Stimulated activated effector memory CD8-positive, alpha-beta T cell treated with anti-CD3 and anti-CD28 coated beads, Interleukin-12 subunit alpha, Interleukin-12 subunit beta, amount 100 ng/mL, for 72 hours (primary cell): ENCODE measurements around the gene TTLL9.

Experiments used
- ATAC-seq: fragments of 150-1000 bp; cut with Tn5 transposase; 2 replicates; pipeline ENCODE4 v1.10.0; 2021
- DNase-seq, 2 donors: peaks; one replicate each; pipeline ENCODE4 v3.0.0; 2021 to 2022; ENCODE audit warnings: low spot score in 2 of 2
- H3K27ac Mint-ChIP-seq: one replicate; pipeline ENCODE4 v1.8.0; 2022; ENCODE audit warnings: mild to moderate bottlenecking, mixed read lengths
- H3K36me3 Mint-ChIP-seq: one replicate; pipeline ENCODE4 v1.8.0; 2022; ENCODE audit warnings: mild to moderate bottlenecking, mixed read lengths
- H3K4me1 Mint-ChIP-seq: one replicate; pipeline ENCODE4 v1.8.0; 2022; ENCODE audit warnings: mixed read lengths
- H3K4me3 Mint-ChIP-seq: one replicate; pipeline ENCODE4 v1.8.0; 2022; ENCODE audit warnings: mild to moderate bottlenecking, mixed read lengths
- H3K9me3 Mint-ChIP-seq: one replicate; pipeline ENCODE4 v1.8.0; 2022; ENCODE audit warnings: mixed read lengths

TTLL9 gene

DNA sequence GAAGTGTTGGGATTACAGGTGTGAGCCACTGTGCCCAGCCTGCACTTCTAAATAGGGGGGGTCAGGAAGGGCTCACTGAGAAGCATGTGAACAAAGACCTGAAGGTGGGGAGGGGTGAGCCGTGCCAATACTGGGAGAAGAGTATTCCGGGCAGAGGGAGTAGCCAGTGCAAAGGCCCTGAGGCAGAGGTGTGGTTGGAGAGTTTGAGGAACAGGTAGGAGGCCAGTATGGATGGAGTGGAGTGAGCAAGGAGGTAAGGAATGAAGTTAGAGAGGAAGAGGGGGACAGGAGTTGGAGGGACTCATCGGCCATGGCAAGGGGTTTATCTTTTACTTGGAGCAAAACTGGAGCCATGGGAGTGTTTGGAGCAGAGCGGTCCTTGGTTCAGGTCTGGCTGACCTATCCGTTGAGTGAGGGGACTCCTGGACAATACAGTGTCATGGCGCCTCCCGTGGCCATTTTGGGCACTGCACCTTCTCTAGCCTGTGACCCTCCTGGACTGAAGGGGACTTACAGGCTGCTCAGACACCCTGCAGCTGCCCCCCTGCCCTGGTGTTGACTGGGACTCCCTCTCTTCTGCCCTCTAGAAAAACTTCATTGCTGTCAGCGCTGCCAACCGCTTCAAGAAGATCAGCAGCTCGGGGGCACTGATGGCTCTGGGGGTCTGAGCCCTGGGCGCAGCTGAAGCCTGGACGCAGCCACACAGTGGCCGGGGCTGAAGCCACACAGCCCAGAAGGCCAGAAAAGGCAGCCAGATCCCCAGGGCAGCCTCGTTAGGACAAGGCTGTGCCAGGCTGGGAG lies 37.1 kb upstream of the TTLL9 start:
- H3K4me1 Mint-ChIP-seq, result peaks cover 27% of the 10 kb centered on the region
- DNase-seq (peak; percentile 65 to 89), ATAC-seq (no peak)
- H3K36me3 Mint-ChIP-seq, result no peaks in the 10 kb centered on the region
- no peaks in the 10 kb centered on the region for H3K9me3 Mint-ChIP-seq
- no peak overlapping the region for H3K27ac Mint-ChIP-seq
- no peak overlapping the region for H3K4me3 Mint-ChIP-seq

DNA sequence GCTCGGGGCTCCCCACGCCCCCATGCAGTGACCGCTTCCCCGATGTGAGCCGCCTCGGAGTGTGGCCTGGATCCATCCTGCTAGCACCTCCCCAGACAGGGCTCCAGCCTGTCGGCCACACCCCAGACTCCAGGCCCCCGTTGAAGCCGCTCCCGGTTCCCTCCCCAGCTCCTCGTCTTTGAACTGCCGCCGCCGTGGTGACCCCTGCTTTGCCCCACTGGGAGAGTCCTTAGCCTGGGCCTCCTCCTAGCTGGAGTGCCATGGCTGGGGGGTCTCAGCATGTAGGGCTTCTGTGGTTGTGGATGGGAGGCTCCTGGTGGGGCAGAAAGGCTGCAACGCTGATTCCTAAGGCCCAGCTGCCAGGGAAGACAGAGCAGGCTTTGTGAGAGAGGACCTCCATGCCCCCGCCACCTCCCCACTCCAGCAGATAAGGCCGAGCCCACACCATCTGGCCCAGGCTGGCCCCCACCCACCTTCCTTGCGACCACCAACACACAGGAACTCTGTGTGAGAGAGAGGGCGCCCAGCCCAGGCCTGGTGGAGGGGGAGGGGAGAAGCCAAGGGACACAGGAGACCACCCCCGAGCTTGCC lies 36.4 kb upstream of the TTLL9 start:
- H3K27ac Mint-ChIP-seq, result no peak overlapping the region
- DNase-seq, result no peak
- no peaks in the 10 kb centered on the region for H3K36me3 Mint-ChIP-seq
- H3K9me3 Mint-ChIP-seq, result no peaks in the 10 kb centered on the region
- H3K4me3 Mint-ChIP-seq, result no peak overlapping the region
- H3K4me1 Mint-ChIP-seq, result peaks cover 27% of the 10 kb centered on the region
- ATAC-seq, result no peak

GRCh38 chr20:31835554-31835953 lies 34.9 kb upstream of the TTLL9 start:
- Mint-ChIP-seq H3K4me3 (no peak overlapping the region), H3K36me3 (no peaks in the 10 kb centered on the region), H3K9me3 (no peaks in the 10 kb centered on the region), H3K27ac (no peak overlapping the region), H3K4me1 (peaks cover 27% of the 10 kb centered on the region)
- DNase-seq (no peak), ATAC-seq (peak; percentile 2)

DNA sequence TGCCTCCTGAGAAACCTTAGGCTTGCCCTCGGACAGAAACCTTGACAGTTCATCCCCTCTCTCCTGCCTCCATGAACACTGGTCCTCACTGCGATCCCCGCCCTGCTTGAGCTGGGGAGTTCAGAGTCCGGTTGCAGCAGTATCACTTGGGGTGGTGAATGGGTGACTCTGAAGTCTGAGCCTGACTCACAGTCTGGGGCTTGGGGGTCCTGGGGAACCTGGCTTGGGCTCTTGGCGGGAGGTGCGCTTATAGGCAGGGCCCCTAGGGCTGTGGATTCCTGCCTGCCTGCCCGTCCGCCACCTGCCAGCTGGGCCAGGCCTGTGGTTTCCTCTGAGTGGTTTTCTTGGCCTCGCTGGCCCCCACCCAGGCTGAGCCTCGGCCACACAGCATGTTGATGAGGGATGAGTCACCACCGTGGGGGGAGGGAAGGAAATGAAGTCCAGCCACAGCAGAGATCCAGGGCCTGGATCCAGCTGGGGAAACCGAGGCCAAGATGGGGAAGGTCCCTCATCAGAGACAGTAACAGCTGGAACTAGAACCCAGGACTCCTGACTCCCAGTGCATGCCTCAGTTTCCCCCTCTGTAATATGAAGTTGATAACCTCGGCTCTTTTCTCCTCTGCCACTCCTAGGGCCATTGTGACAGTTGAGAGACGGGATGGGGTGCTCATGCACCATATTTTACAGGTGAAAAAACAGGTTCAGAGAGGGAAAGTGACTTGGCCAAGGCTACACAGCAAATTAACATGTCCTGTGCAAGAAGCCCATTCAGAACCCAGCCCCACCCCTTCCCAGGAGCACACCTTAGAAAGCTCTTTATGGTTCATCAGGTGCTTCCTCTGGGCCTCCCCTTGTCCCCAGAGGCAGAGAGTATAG lies 34.2 kb upstream of the TTLL9 start:
- no peaks in the 10 kb centered on the region for H3K36me3 Mint-ChIP-seq
- H3K4me3 Mint-ChIP-seq, result no peak overlapping the region
- peak; percentile 76 for ATAC-seq
- peaks cover 27% of the 10 kb centered on the region for H3K4me1 Mint-ChIP-seq
- no peak overlapping the region for H3K27ac Mint-ChIP-seq
- DNase-seq, result peak; percentile 12 to 62
- H3K9me3 Mint-ChIP-seq, result no peaks in the 10 kb centered on the region

DNA sequence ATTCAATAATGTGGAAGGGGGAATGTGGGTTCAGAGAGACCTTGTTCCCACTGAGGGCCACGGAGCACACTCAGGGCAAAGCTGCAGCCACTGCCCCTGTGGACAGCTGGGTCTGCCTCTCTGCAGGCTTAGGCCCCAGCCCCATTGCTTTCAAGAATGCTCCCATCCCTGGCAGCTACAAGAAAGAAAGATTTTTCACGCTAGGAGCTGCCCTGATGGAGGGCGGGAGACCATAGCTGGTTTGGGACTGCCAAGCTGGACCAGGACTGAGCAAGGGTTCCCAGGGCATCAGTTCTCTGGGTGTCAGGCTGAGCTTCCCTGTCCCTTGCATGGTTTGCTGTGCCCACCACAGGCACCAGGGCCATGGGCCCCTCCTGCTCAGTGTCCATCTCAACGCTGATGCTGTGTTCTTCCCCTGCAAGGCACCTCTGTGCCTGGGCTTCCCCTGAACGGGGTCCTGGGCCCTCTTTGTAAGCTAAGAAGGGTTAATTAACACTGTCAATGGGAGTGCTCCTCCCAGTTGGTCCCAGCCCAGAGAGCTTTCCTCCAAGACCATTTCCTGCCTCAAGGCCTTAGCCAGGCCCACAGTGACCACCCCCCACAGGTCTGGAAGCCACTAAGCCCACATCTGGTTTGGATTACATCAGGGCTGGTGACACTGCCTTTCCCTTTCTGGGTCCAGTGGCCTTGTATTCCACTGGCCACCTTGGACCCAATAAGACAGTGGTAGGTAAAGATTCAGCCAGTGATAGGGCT lies 33.4 kb upstream of the TTLL9 start:
- no peak overlapping the region for H3K27ac Mint-ChIP-seq
- peaks cover 27% of the 10 kb centered on the region for H3K4me1 Mint-ChIP-seq
- H3K9me3 Mint-ChIP-seq, result no peaks in the 10 kb centered on the region

DNA sequence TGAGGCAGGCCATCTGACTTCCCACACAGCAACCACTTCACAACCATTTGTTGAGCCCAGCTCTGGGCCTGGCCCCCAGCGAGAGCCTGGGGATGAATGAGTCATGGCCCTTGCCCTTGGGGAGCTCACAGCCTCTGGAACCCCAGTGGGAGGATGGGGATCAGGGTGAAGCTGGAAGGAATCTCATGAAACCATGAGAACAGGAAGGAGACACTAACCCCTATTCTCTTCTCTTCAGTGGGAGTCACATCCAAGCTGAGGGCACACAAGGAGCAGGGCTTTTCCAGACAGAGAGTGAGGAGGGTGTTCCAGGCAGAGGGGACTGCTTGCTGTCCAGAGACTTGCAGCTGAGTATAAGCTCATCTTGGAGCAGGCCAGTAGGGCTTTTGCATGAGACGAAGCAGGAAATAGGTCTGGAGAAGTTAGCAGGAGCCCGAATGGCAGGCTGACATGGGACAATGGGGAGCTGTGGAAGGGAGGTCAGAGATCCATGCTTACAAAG lies 32.5 kb upstream of the TTLL9 start:
- Mint-ChIP-seq H3K36me3 (no peaks in the 10 kb centered on the region), H3K4me3 (no peak overlapping the region), H3K4me1 (peaks cover 26% of the 10 kb centered on the region), H3K9me3 (no peaks in the 10 kb centered on the region), H3K27ac (no peak overlapping the region)
- DNase-seq (no peak), ATAC-seq (no peak)

More for the DNA sequence above, 33.4 kb upstream of the TTLL9 start:
- DNase-seq (no peak), ATAC-seq (no peak)
- H3K36me3 Mint-ChIP-seq, result no peaks in the 10 kb centered on the region
- H3K4me3 Mint-ChIP-seq, result no peak overlapping the region

DNA sequence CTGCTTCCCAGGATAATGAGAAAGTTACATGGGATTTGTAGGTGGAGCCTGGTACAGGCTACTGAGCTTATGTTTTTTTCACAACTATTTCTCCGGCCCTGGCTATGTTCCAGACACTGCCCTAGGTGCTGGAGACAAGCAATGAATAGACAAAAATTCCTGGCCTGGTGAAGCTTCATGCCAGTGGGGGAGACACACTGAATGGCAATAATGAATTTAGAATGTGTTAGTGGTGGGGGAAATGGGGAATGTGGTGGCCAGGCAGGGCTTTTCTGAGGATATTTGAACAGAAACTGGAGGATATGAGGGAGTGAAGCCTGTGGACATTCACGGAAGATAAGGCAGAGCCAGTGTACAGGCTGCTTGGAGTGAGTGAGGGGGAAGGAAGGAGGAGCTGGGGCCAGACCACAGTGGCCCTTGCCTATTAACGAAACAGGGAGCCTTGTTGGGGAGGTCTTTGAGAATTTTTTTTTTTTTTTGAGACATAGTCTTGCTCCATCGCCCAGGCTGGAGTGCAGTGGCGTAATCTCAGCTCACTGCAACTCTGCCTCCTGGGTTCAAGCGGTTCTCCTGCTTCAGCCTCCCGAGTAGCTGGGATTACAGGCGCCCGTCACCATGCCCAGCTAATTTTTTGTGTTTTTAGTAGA lies 31.7 kb upstream of the TTLL9 start:
- Mint-ChIP-seq H3K36me3 (no peaks in the 10 kb centered on the region), H3K4me3 (no peak overlapping the region), H3K9me3 (no peaks in the 10 kb centered on the region), H3K27ac (no peak overlapping the region), H3K4me1 (peaks cover 20% of the 10 kb centered on the region)
- DNase-seq (no peak), ATAC-seq (no peak)

GRCh38 chr20:31839782-31840487 lies 30.5 kb upstream of the TTLL9 start:
- H3K4me3 Mint-ChIP-seq, result no peak overlapping the region
- no peaks in the 10 kb centered on the region for H3K9me3 Mint-ChIP-seq
- no peak for DNase-seq

DNA sequence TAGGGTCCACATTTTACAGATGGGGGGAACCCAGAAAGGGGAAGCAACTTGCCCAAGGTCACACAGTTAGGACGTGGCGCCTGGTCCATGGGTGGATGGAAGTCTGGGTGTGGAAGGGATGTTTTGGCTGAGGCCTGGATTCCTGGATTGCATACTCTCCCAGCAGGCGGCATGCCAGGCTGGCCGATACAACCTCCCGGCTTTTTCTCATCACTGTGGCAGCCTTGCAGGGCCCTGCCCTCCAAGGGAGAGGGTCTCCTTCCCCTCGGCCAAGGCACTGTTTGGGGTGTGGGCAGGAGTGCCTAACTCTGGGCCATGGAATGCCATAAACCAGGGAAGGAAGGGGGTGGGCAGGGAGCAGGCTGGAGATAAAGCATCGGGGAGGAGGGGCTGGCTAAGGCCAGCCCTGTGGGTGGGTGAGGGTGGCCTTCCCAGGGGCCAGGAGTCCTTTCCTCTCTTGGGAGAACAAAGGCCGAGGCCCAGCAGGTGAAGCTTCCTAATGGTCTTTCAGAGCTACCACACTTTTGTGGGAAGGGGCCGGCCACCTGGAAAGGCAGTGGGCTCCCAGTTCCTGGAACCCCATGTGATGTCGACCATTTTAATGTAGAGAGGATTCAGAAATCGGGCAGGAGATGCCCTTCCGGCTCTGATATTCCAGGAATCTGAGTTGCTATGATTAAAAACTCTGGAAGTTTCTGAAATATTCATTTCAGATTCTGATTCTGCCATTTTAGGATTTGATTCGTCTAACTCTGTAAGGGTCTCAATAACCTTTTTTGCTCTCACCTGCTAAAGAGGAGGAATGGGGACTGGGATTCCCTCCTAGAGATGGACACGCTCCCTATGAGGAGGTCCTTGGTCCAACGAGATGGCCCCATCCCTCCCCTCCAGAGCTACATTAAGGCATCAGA lies 29.3 kb upstream of the TTLL9 start:
- Mint-ChIP-seq H3K9me3 (no peaks in the 10 kb centered on the region), H3K4me3 (no peak overlapping the region), H3K27ac (no peak overlapping the region), H3K36me3 (no peaks in the 10 kb centered on the region), H3K4me1 (peaks cover 4% of the 10 kb centered on the region)
- DNase-seq, result no peak
- ATAC-seq, result no peak

More at GRCh38 chr20:31839782-31840487, 30.5 kb upstream of the TTLL9 start:
- H3K27ac Mint-ChIP-seq, result no peak overlapping the region
- H3K4me1 Mint-ChIP-seq, result peaks cover 16% of the 10 kb centered on the region
- ATAC-seq, result no peak
- no peaks in the 10 kb centered on the region for H3K36me3 Mint-ChIP-seq

GRCh38 chr20:31841928-31842327 lies 28.5 kb upstream of the TTLL9 start:
- no peak for DNase-seq
- Mint-ChIP-seq H3K36me3 (no peaks in the 10 kb centered on the region), H3K4me3 (no peak overlapping the region), H3K27ac (no peak overlapping the region), H3K4me1 (no peaks in the 10 kb centered on the region), H3K9me3 (no peaks in the 10 kb centered on the region)
- ATAC-seq, result no peak

DNA sequence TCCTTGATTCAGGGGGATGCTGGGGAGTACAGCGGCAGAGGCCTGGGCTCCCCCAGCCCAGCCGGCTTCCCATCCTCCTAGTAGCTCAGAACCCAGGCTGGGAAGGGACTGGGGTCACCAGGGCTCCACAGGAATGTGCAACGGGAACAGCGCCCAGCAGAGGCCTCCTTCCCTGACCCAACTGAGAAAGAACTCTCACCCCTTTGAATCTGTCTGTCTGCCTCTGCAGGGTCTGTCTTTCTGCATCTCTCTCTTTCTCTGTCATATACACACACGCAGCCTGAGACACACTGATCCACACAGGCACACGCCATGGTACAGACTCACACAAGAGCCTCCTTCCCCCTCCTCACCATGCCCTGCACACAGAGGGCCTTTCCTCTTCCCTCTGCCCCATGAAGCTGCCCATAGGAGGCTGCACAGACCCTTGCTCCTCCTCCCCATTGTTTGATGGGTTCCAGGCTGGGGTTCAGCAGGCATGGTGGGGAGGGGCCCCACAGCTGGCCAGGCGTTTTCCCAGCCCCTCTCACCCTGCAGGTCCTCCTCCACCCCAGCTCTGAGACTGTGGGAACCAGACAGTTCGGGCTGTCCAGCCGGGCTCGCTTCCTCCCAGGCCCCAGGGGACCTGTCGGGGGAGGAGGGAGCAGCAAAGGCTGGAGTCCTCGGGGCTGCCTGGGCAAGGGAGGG lies 27.8 kb upstream of the TTLL9 start:
- Mint-ChIP-seq H3K4me1 (no peaks in the 10 kb centered on the region), H3K4me3 (no peak overlapping the region), H3K36me3 (no peaks in the 10 kb centered on the region), H3K27ac (no peak overlapping the region), H3K9me3 (no peaks in the 10 kb centered on the region)
- DNase-seq, result no peak
- ATAC-seq, result no peak

GRCh38 chr20:31843288-31843687 lies 27.1 kb upstream of the TTLL9 start:
- ATAC-seq (no peak), DNase-seq (no peak)
- no peaks in the 10 kb centered on the region for H3K36me3 Mint-ChIP-seq
- H3K4me1 Mint-ChIP-seq, result no peaks in the 10 kb centered on the region
- H3K4me3 Mint-ChIP-seq, result no peak overlapping the region
- H3K9me3 Mint-ChIP-seq, result no peaks in the 10 kb centered on the region
- H3K27ac Mint-ChIP-seq, result no peak overlapping the region

GRCh38 chr20:31843881-31844280 lies 26.6 kb upstream of the TTLL9 start:
- Mint-ChIP-seq H3K4me3 (no peak overlapping the region), H3K4me1 (no peaks in the 10 kb centered on the region), H3K9me3 (no peaks in the 10 kb centered on the region), H3K36me3 (no peaks in the 10 kb centered on the region), H3K27ac (no peak overlapping the region)
- no peak for ATAC-seq
- no peak for DNase-seq
